ENCODE results near the gene HM13.
"Not testable (repeated sequence)": the region's sequence is repeated elsewhere in the genome, so short reads cannot be mapped to it uniquely, and the experiment has no call there.

The HM13 gene

DNA sequence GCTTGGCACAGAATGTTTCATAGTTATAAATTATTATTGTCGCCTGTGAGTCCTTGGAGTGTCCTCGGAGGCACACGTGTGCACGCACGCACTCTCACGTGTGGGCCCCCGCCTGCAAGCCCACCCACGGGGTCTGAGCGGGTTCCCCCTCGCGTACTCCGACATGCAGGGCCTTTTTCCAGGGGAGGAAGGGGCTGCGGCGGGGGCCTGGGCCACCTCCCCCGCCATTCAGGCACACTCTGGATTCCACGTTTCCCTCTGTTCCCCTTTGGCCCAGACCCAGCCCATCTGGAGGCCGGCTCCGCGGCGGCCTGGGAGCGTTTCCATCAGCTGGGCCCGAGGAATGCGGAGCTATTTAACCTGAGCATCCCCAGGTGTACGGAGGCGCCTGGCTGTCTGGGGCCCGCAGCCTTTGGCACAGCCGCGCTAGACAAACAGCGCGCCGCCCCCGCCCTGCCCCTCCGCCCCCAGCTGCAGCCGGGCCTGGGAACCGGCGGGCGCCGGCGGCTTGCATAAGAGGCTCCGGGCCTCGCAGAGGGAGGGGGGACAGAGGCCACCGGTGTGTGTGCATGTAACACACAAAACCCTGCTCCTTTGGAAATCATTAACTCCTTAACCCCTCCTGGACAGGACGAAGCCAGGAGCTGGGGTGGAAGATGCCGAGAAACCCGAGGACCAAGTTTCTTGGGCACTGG is 94.2 kb downstream of the HM13 start:
- no peak for DNase-seq (ENCODE audit: low read depth in 3 of 3)

DNA sequence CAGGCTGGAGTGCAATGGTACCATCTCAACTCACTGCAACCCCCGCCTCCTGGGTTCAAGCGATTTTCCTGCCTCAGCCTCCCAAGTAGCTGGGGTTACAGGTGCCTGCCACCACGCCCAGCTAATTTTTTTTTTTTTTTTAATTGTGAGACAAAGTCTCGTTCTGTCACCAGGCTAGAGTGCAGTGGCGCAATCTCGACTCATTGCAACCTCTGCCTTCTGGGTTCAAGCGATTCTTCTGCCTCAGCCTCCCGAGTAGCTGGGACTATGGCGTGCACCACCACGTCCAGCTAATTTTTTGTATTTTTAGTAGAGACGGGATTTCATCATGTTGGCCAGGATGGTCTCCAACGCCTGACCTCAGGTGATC is 98.0 kb downstream of the HM13 start:
- not testable (repeated sequence) for DNase-seq (ENCODE audit: low read depth in 3 of 3)

DNA sequence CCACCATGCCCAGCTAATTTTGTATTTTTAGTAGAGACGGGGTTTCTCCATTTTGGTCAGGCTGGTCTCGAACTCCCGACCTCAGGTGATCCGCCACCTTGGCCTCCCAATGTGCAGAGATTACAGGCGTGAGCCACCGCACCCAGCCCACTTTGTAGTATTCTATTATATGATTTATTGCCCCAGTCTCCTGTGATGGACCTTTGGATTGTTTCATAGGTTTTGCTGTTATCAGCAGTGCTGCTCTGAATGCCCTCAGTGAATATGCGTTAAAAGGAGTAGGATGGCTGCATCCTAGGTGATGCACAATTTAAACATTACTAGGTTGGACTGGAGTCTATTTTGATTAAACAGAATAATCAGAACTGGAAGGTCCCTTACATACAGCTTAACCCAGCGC is 101.2 kb downstream of the HM13 start:
- no peak for DNase-seq (ENCODE audit: low read depth in 3 of 3)

DNA sequence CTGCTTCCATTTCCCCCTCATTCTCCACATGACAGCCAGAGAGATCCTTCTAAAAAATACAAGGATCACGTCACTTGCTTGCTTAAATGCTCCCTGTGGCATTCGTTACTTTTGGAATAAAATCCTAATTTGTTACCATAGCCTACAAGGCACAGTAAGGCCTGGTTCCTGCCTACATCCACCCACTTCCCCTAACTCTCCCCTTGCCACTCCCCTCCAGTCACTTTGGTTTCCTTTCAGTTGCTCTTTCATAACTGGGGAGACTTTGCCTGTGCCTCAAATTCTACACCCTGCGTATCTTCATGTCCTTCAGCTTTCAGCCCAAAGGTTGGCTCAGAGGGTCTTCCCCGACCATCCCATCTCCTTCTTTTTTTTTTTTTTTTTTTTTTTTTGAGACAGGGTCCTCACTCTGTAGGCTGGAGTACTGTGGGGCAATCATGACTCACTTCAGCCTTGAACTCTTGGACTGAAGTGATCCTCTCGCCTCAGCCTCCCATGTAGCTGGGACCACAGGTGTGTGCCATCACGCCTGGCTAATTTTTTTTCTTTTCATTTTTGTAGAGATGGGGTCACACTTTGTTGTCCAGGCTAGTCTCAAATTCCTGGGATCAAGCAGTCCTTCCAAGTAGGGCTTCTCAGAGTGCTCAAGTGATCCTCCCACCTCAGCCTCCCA is 103.3 kb downstream of the HM13 start:
- no peak for DNase-seq (ENCODE audit: low read depth in 3 of 3)

Data from stimulated activated CD4-positive, alpha-beta T cell treated with anti-CD3 and anti-CD28 coated beads, TNF-alpha, amount 100 ng/mL, for 4 hours (primary cell).